ENCODE data around the gene ABCC3. TPM values are rescaled to one million over a fixed set of nuclear protein-coding genes. Genes with fewer than 3 reads are reported as not detected.

Gene ABCC3
- total RNA-seq, 4 donors from 2014 or later = 19.6 to 93.7 (median 34.1) TPM

DNA sequence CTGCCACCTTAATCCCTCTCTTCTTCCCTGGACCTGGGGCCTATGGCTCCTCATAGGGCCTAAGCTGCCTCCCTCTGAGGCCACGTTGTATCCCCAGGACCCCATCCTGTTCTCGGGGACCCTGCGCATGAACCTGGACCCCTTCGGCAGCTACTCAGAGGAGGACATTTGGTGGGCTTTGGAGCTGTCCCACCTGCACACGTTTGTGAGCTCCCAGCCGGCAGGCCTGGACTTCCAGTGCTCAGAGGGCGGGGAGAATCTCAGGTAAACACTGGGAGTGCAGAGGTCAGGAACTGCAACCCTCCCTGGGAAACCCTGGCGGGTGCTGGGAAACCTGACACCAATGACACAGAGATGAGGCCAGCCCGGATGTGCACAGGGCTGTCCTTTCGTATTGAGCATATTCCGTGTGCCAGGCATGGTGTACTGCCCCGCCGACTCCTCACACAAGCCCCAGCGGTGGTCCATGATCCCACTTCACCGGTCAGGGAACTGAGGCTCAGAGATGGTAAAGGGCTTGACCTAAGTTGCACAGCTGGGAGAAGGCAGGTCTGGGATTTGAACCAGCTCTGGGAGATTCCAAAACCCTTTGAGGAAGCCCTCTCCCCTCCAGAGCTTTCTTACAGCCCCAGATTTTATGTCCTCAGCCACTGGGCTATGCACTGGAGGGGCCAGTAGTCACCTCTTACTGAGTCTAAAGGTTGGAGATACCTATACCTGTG is 50.1 kb downstream of the ABCC3 start:
- intact Hi-C loops (cut with DNase I) = loop anchor here (5.0 kb wide), 2 partner anchors 52 to 137 kb away; partner anchors contain the start of genes ABCC3 and SPATA20
- no peaks in the 10 kb centered on the region for H3K27me3 ChIP-seq
- no peak for TF ChIP-seq CTCF (IDR thresholded peaks at IDR 0.05)
- no peak for TF ChIP-seq POLR2A (IDR thresholded peaks at IDR 0.05)
- H3K36me3 ChIP-seq = no peaks in the 10 kb centered on the region
- 93 to 100% methylated on average over 3 to 6 of the region's 15 CpGs for WGBS, 2 donors
- H3K27ac ChIP-seq = no peak overlapping the region
- H3K4me1 ChIP-seq = peaks cover 15 to 46% (median 21%) of the 10 kb centered on the region in 3 donors
- no peak for DNase-seq
- H3K9me3 ChIP-seq = no peaks in the 10 kb centered on the region
- H3K4me3 ChIP-seq = no peak overlapping the region

GRCh38 chr17:50685334-50685665 is 50.6 kb downstream of the ABCC3 start:
- Histone ChIP-seq H3K27me3 (no peaks in the 10 kb centered on the region), H3K4me3 (no peak overlapping the region), H3K27ac (no peak overlapping the region), H3K36me3 (no peaks in the 10 kb centered on the region), H3K9me3 (no peaks in the 10 kb centered on the region), H3K4me1 (peaks cover 15 to 51% (median 25%) of the 10 kb centered on the region in 3 donors)
- TF ChIP-seq POLR2A (IDR thresholded peaks at IDR 0.05) = no peak
- 78 to 91% methylated on average over 1 of the region's 1 CpG for WGBS, 2 donors
- no peak for DNase-seq
- intact Hi-C loops (cut with DNase I) = no loop called here

- Histone ChIP-seq H3K4me1 (peaks cover 21 to 52% (median 31%) of the 10 kb centered on the region in 3 donors), H3K27ac (peak overlapping the region; percentile 51 to 81 (median 64)), H3K9me3 (no peaks in the 10 kb centered on the region), H3K36me3 (no peaks in the 10 kb centered on the region), H3K27me3 (no peaks in the 10 kb centered on the region), H3K4me3 (no peak overlapping the region)
- intact Hi-C loops (cut with DNase I) = no loop called here
- 72 to 80% methylated on average over 14 to 16 of the region's 17 CpGs for WGBS, 2 donors
- no peak for TF ChIP-seq POLR2A (IDR thresholded peaks at IDR 0.05)
- TF ChIP-seq CTCF (IDR thresholded peaks at IDR 0.05) = no peak
- DNase-seq = no peak
Measured at GRCh38 chr17:50685691-50686493, 51.2 kb downstream of the ABCC3 start.

GRCh38 chr17:50686494-50687199 is 52.0 kb downstream of the ABCC3 start:
- DNase-seq = no peak
- no peaks in the 10 kb centered on the region for H3K27me3 ChIP-seq
- H3K4me3 ChIP-seq = no peak overlapping the region
- TF ChIP-seq POLR2A (IDR thresholded peaks at IDR 0.05) (no peak), CTCF (IDR thresholded peaks at IDR 0.05) (no peak)
- H3K36me3 ChIP-seq = no peaks in the 10 kb centered on the region
- intact Hi-C loops (cut with DNase I) = no loop called here
- peak overlapping the region; percentile 51 to 81 (median 64) for H3K27ac ChIP-seq
- peaks cover 23 to 52% (median 37%) of the 10 kb centered on the region in 3 donors for H3K4me1 ChIP-seq
- WGBS, 2 donors = 29 to 35% methylated on average over 8 to 13 of the region's 14 CpGs
- H3K9me3 ChIP-seq = no peaks in the 10 kb centered on the region

GRCh38 chr17:50687200-50688066 is 52.8 kb downstream of the ABCC3 start:
- no peaks in the 10 kb centered on the region for H3K9me3 ChIP-seq
- TF ChIP-seq CTCF (IDR thresholded peaks at IDR 0.05) = no peak
- no peak for TF ChIP-seq POLR2A (IDR thresholded peaks at IDR 0.05)
- peak overlapping the region; percentile 51 to 81 (median 64) for H3K27ac ChIP-seq
- WGBS, 2 donors = 83 to 91% methylated on average over 7 to 9 of the region's 16 CpGs
- intact Hi-C loops (cut with DNase I) = no loop called here
- H3K36me3 ChIP-seq = peaks cover 0 to 6% (median 0%) of the 10 kb centered on the region in 3 donors
- no peaks in the 10 kb centered on the region for H3K27me3 ChIP-seq
- peaks cover 23 to 57% (median 43%) of the 10 kb centered on the region in 3 donors for H3K4me1 ChIP-seq
- no peak for DNase-seq
- no peak overlapping the region for H3K4me3 ChIP-seq
